GM19328 (cell line): Measurements from ENCODE around the gene CHCHD6.

Experiments
- ATAC-seq: cut with Tn5 transposase; IDR thresholded peaks from one replicate; pipeline ENCODE4 v1.9.1; 2021; ENCODE audit warnings: mild to moderate bottlenecking, moderate library complexity; ENCODE audit not compliant: unreplicated experiment

Gene CHCHD6

DNA sequence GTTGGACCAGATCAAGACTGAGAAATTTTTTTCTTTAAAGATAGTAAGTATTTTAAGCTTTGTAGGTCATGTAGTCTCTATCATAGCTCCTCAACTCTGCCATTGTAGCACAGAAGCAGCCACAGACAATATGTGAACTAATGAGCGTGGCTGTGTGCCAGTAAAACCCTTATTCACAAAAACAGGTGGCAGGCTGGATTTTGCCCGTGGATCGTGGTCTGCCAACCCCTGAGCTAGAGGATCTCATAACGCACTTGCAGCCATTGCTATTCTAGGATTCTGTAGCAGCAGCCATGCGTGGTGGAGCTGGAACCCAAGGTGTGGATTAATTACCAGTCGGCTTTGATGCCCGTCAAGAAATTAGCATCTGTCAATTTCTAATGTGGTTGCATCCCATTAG lies 210.2 kb downstream of the CHCHD6 start:
- ATAC-seq = no peak

DNA sequence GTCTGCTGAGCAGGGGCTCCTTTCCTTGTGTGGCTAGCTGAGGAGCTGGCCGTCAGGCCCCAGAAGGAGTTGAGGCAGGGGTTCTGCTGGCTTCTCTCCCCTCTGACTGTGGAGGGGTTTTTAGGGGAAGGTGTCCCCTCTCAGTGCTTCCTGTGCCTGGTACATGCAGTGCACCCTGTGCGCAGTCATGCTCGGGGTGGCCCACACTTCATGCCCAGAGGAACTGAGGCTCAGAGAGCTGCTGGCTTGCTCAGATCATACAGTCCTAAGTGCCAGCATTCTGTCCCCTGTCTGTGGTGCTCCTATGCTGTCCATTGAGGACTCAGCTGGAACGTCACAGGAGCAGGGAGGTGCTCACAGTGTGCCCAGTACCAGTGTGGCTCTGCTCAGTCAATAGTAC lies 211.0 kb downstream of the CHCHD6 start:
- no peak for ATAC-seq

DNA sequence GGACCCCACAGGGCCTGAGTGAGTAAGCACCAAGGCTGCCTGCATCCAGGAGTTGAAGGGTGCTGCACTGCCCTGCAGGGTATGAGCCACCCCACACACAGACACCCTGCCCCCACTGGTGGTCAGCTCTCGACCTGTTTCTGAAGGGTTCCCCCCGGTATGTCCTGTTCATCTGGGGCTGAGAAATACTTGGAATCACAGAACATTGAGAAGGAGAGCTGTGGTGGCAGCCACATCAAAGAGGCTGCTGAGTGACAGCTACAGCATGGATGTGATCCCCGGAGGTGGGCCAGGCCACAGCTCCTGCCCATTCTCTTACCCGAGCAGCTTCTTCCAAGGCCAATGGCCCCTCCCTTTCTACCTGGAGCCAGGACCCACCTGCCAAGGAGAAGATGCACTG lies 212.5 kb downstream of the CHCHD6 start:
- no peak for ATAC-seq

DNA sequence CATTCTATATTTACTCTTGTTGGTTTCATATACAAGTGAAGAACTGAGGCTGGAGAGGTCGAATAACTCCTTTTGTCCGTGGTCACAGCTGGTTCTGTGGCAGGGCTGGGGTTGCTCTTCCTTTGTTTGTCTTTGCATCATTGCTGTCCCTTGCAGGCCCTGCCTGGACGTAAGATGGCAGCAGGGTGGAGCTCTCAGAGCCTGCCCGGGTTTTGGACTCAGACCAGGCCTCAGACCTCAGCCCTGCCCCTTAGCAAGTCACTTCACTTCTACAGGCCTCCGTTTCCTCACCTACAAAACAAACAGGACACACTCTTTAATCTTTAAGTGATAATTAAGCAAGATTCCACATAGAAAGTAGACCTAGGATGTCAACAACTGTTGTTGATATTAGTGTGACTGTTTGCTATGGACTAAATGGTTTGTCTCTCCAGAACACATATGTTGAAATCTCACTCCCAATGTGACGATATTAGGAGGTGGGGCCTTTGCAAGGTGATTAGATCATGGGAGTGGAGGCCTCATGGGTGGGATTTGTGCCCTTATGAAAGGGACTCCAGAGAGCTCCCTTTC lies 213.3 kb downstream of the CHCHD6 start:
- ATAC-seq = no peak

DNA sequence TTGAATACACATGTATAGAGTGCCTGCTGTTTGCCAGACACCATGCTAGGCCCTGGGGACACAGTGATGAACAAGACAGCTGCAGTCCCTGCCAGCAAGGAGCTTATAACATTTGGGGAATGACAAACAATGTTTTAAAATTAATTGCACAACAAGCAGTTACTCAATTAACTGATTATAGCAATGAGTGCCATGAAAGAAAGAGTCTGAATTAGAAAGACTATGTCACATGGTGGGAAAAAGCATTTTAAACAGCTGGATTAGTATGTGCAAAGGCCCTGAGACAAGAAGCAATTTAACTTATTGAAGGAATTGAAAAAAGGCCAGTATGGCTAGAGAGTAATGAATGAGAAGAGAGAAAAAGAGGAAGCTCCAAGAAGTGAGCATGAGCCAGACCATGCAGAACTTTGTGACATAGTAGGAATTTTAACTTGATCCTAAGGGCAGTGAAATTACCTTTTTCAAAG lies 214.3 kb downstream of the CHCHD6 start:
- no peak for ATAC-seq

DNA sequence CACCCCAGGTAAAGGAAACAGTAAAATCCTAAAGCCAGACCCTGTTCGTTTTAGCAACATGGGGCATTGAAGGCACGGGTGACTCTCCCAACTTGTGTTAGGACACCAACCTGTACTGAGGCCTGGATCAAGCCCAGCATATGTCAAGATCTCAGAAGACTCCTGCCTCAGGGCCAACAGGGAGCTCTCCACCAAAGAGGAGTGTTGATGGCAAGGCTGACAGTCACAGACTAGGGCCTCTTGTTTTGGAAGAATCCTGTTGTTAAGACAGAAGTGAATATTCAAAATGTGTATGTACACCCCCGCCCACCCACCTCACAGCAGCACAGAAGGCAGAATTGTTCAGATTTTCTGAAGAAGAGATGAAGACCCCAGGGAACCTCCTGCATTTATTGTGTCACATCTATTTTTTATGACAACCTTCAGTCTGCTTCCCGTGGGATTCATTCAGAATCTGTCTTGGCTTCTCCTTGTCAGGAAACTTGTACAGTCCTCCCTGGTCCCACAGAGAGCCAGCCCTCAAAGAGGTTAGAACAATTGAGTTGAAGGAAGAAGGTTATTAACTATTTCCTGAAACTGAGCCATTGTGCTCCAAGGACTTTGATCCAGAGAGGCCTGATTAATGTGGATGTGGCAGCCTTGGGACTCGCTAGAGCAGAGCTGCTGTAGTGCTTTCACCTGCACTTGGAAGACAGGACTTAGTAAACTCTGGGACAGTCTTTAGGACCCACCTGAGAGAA lies 217.2 kb downstream of the CHCHD6 start:
- ATAC-seq = no peak

DNA sequence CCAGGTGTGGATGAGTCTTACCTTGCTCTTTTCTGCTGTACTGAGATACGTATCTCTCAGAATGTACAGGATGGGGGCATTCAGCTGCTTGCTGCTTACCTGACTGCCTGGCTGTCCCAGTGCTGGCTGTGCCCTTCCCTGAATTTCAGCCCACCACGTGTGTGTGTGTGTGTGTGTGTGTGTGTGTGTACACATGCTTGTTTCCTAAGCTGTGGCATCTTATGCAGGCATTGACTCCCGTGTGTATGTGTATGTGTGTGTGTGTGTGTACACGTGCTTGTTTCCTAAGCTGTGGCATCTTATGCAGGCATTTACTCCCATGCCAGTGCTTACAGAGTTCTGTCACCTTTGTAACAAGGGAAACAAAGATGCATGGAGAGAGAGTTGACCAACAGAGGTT lies 218.4 kb downstream of the CHCHD6 start:
- ATAC-seq = no peak

DNA sequence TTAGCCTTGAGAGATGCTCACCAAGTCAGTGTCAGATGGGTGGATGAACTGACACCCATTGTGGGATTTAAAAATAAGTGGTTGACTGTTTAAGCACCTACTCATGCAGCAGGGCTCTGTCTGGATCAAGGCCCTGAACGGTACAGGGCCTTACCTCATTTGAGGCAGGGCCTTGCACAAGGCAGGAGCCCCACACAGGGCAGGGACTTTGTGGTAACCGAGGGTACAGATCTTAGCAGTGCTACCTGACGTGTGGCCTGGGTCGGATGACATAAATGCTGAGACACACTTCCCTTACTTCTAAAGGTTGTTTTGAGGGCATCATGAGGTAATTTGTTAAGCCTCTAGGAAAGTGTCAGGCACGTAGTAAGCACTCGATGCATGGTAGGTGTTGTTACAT lies 219.4 kb downstream of the CHCHD6 start:
- ATAC-seq = no peak

DNA sequence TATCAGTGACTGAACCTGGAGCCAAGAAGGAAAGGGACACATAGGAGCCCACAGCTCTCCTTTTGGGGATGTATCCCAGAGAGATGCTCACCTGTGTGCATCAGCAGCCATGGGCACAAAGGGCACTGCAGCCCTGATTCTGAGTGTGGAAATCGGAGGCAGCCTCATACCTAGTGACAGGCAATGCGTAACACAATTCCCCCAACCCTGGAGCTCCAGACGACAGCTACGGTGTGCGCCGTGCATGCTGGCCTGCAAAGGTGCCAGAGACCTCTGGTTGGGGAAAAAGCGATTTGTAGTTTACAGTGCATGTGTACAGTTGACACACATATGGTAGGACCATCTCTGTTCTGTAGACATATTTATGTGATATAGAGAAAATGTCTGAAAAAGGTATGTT lies 219.9 kb downstream of the CHCHD6 start:
- ATAC-seq = no peak

DNA sequence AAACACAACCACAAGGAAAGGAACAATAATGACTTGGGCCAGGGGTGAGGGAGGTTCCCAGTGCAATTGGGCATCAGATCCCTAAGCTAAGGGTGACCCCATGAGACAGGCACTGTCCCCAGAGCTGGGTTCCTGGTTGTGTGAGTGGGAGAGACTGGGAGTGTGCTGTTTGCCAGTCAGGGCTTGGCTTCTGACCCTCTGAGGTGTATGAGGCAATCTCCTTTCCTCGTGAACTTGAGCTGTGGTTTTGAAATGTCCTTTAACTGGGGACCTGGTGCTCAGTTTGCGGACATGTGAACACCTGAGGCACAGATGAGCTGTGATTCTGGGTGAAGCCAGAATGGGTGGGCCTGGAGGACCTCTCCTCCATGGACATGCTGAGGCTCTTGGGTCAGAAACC lies 220.4 kb downstream of the CHCHD6 start:
- ATAC-seq = no peak

DNA sequence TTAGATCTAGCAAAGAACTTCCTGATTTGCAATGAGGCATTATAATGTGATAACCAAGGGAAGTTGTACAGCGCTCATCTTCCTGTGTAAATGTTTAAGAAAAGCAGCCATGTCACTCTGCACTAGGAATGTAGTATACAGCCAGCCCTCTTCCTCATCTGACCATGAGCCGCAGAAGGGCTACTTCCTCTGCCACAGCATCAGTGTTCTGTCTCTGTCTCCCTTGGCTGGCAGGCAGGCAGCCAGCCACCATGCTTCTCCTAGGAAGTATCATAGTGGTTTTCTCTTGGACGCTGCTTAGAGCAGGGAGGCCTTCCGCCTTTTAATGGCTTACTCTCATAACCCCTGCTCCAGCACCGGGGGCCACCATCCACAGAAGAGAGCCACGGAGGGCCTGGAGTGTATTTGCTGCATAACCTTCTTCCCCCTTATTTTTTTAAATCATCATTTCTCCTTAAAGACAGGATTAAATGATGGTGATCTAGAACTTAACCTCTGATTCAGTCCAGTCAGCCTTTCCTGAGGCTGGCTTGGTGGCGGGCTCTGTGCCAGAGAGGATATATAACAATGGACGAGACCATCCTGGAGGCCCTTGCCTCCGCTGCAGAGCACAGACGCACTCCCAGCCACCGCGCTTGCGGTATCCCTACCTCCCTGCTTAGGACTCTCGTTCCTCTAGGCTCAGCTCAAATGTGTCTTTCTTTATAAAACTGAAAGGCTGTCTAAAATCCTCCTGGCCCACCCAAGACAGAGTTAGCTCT lies 221.6 kb downstream of the CHCHD6 start:
- no peak for ATAC-seq

DNA sequence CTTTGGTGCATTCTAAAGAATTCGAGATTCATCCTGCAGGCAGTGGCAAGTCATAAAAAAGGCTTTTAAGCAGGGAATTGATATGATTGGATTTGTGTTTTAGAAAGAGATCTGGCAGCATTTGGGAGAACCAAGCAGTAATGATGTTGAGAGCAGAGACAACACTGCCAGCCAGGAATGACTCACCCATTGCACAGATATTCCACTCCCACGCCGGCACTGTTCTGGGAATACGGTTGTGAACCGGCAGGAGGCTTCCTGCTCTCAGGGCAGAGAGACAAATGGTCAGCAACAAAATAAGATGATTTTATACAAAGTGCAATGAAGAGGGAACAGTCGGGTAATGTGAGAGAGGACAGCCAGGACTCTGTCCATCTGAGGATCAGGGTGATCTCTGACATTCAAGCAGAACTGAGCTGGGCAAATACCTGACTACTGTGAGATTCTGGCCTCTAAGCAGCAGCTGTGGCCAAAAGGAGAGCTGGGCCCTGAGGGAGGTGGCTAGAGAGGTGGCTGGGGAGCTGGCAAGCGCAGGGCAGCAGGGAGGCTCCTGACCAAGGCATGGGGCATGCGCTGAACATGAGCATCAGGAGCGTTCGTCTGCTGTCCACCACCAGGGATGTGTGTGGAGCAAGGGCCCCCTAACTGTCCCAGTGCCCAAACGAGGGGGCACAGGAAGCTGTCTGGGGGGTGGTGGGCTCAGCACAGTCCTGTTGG lies 222.8 kb downstream of the CHCHD6 start:
- no peak for ATAC-seq

DNA sequence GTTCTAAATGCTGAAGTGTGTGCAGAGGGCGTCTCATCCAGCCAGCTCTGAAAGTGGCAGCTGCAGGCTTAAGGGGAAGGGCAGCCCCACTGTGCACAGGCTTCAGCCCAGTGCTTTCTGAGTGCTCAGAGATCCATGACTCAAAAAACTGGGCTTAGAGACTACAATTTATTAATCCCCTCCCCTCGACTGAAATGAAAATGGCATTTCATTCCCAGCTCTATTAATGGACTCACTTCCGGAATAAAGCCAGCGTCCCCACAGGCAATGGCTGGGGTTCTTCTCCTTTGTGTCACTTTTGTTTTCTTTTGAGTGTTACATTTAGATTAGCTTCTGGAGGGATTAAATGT lies 223.3 kb downstream of the CHCHD6 start:
- no peak for ATAC-seq

DNA sequence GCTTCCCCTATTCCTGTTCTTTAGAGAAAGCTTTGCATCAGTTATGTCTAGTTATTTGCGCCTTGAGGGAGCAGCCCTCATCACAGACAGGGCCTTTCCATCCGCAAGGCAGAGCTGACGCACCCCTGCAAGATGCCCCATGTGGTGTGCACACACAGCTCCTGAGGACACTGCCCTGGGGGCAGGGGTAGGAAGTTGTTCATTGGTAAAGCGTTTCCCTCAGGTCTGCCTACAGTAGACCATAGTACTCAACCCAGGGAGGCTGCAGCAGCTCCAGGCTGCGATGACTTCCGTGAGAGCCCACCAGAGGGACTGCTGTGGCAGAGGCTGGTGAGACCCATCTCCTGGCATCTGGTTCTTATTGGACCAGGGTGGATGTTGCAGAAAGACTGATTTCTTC lies 223.8 kb downstream of the CHCHD6 start:
- no peak for ATAC-seq

DNA sequence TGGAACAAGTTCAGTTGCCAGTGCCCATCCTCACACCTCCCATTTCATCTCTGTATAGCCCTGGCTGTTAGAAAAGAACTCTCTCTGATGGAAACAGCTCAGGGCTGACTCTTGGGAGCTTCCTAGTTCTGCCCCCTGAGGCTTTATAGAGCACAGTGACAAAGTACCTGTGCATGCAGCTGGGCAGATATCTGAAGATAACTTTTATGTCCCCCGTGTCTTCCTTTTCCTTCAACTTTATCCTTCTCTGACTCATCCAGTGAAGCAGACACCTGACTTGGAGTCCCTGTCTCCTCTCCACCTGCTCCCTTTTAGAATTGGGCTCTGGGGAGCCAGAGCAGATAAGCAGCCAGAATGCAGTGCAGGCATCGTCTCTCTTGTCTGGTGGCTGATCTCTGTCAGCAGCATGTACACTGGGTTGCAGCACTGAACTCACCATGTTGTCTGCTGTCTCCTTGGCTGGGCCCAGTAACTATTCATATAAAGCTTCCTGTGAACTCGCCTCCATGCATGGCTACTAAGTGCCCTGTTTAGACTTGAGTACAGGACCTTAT lies 225.0 kb downstream of the CHCHD6 start:
- no peak for ATAC-seq

DNA sequence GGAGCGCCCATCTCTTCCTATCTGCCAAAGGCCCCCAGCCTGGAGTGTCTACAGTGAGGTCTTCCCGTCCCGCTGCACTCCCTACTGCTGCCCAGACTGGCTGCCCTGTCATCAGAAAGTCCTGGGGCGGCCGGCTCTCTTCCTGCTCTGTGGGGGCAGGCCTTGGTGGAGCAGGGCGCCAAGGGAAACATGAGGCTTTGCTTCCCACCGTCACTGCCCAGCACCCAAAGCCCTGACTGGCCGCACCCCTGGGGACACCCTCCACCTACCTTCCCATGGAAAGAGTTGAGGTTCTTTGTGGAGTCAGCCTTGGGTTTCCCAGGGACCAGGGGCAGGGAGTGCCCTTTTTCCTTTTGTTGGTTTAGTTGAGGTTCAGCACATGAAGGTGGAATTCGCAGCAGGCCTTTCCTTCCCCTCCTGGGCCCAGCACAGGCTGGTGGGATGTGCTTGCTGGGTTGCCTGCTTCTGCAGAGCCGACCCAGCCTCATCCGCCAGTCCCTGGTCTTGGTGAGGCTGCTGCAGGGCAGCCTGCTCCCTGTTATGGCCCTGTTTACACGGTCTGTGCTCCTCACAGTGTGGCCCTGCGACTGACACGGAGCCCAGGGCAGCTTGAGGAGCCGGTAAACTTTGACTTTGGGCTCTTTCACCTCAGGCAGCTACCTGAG lies 227.0 kb downstream of the CHCHD6 start:
- ATAC-seq = no peak

DNA sequence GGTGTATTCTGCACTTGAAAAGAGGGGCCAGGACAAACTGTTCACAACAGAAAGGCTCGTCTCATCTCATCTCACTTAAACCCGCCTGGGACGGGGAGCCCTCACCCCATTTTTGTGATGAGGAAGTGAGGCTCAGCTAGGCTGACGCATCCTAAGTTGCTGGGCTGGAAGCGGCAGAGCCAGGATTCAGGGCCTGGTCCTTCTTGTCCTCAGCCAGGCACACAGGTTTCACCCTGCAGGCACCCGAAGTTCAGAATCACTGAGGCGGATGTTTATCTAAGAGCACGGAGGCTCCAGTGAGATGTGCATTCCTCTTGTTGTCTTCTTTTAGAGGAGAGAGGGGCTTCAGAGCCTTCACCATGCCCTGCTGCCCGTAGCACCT lies 227.8 kb downstream of the CHCHD6 start:
- ATAC-seq = no peak

DNA sequence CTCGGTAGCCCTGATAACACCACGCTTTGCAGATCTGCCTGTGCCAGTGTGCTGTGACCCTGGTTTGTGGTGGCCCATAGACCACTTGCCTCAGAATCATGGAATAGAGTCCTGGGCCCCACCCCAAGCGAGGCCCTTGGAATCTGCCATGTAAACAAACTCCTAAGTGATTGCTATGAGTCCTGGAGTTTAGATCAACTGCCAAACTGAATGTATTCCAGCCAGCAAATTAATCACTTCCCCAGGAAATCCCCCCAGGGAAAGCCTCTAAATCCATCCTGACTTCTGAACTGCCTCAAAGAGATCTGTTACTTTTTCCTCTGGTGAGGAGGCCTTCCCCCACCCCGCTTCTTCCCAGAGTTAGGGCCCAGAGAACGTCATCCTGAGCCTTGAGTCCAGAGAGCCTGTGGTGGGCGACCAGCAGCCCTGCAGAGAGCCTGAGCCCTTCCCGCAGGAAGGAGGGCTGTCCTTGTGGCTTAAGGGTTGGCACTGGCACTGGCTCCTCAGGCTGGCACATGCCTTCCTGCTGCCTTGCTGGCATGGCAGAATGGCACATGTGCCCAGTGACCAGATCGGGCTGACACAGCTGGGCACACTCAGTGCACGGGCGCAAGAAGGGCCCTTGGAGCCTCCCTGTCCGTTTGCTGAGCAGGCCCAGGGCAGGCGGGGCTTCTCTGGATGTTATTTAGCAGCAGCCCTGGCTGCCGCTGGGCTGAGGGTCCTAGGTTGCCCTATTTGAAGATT lies 228.3 kb downstream of the CHCHD6 start:
- no peak for ATAC-seq

DNA sequence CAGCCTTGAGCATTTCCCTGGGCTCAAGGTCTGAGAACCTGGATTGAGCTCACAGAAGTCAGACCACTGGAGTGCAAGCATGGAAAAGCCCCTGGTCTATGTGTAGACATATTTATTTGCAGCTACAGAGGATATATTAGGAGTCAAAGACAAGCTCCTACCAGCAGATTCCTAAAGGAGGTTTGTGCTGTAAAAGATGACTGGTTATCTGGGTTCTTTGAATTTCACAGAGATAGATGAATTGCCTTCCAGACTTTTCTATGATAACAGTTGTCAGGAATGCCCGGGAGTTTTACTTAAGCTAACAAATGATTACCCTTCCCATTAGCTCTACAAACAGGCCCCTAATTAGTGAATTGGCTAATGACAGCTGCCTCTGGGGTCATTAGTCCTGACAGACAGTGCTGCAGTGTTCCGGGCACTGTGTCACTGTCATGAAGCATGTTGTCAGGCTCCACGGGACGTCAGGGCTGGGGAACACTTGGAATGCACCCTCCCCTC lies 230.0 kb downstream of the CHCHD6 start:
- no peak for ATAC-seq

DNA sequence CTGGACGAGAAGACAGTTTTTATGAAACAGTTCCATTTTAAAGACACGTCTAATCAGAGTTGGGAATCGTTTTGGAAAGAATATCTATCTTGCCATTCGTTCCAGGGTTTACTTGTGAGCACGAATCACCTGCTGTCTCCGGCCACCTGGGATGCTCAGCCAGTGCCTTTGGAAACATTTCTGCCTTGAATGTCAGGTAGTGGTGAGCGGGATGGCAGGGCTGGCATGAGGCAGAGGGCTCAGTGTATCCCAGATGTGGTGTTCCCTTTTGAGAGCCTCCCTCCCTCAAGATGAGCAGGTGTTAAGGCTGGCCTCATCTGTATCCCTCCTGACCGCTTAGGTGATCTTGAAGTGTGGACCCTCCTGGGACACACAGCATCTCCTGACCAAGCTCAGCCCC lies 231.0 kb downstream of the CHCHD6 start:
- ATAC-seq = no peak
